ENCODE data around the gene SLFN14.
"Not testable (repeated sequence)": the region's sequence is repeated elsewhere in the genome, so short reads cannot be mapped to it uniquely, and the experiment has no call there.

SLFN14 gene

GRCh38 chr17:35521654-35522256, 38.9 kb downstream of the SLFN14 start:
- not testable (repeated sequence) for DNase-seq (ENCODE audit: low read depth)

- DNase-seq (ENCODE audit: low read depth): no peak
These were observed 39.5 kb downstream of the SLFN14 start for GRCh38 chr17:35521150-35521549.

- DNase-seq (ENCODE audit: low read depth): no peak
These were observed 40.6 kb downstream of the SLFN14 start for GRCh38 chr17:35519906-35520442.

GRCh38 chr17:35519439-35519838, 41.2 kb downstream of the SLFN14 start:
- DNase-seq (ENCODE audit: low read depth): no peak

- not testable (repeated sequence) for DNase-seq (ENCODE audit: low read depth)
These were observed 42.2 kb downstream of the SLFN14 start for GRCh38 chr17:35518431-35518830.

GRCh38 chr17:35515027-35515426, 45.6 kb downstream of the SLFN14 start:
- DNase-seq (ENCODE audit: low read depth): no peak

- DNase-seq (ENCODE audit: low read depth): no peak
These were observed 46.1 kb downstream of the SLFN14 start for GRCh38 chr17:35514564-35514963.
